HCT116 (cell line): Measurements from ENCODE around the gene ALK. TPM values are rescaled to one million over a fixed set of nuclear protein-coding genes. Genes with fewer than 3 reads are reported as not detected.

Source experiments
- ATAC-seq: fragments of 200-7000 bp; cut with Tn5 transposase; 2 replicates; pipeline ENCODE4 v1.9.1; 2020; ENCODE audit warnings: mild to moderate bottlenecking, moderate library complexity
- BruUV-seq: library from RNA; stranded (reverse); fragments of 400-500 nt; replicated peaks from 2 replicates; lab custom pipeline; 2021; lab: Mats Ljungman, UMichigan
- CTCF ChIA-PET: fragments of 300-600 bp; sonication (Branson Sonifier 250); formaldehyde crosslinking; loops from one replicate; lab custom pipeline; 2021; ENCODE audit warnings: antibody characterized with exemption; lab: Charles Lee
- POLR2A ChIA-PET: fragments of 300-600, 350-600 bp; sonication (Branson Sonifier 250); formaldehyde crosslinking; loops from one replicate; lab custom pipeline; 2021; ENCODE audit warnings: antibody characterized with exemption; lab: Charles Lee
- RAD21 ChIA-PET, 2 experiments: fragments of 300-600 bp; sonication (Branson Sonifier 250); formaldehyde crosslinking; loops; one replicate each; lab custom pipeline; 2023; ENCODE audit warnings: low total read pairs in 2 of 2; ENCODE audit not compliant: uncharacterized antibody in 2 of 2, unreplicated experiment in 2 of 2, low non-redundant PET in 1 of 2; lab: Charles Lee
- DNase-seq: peaks from one replicate; pipeline ENCODE4 v3.0.0-alpha.2; 2010; ENCODE audit warnings: low read depth, low spot score
- H2AFZ ChIP-seq: fragments of 200-600 bp; shearing (Covaris generic), sonication (generic); 2 replicates; pipeline ENCODE4 v1.6.1; 2017; ENCODE audit warnings: low read depth, mixed run types, mixed read lengths, antibody characterized with exemption, low read length; ENCODE audit not compliant: poor library complexity, severe bottlenecking
- H3K27ac ChIP-seq: 2 replicates; pipeline ENCODE4 v1.5.1; 2012; ENCODE audit warnings: low read depth, low read length
- H3K27me3 ChIP-seq: fragments of 200-600 bp; sonication (generic); 2 replicates; pipeline ENCODE4 v1.6.1; 2016; ENCODE audit warnings: mixed run types, low read length, mixed read lengths; ENCODE audit not compliant: insufficient read depth
- H3K36me3 ChIP-seq, 2 experiments: fragments of 200-500 bp in 1 of 2; fragments of 200-600 bp in 1 of 2; sonication (Bioruptor generic) in 1 of 2; sonication (generic) in 1 of 2; 2 replicates each; pipeline versions ENCODE4 v1.5.1 to v1.6.1; 2014 to 2016; ENCODE audit warnings: low read length in 2 of 2, inconsistent platforms in 1 of 2, mixed read lengths in 1 of 2, mixed run types in 1 of 2; ENCODE audit not compliant: insufficient read depth in 2 of 2, control insufficient read depth in 1 of 2
- H3K4me1 ChIP-seq, 2 experiments: fragments of 200-600 bp in 1 of 2; sonication (generic) in 1 of 2; 2 replicates each; pipeline versions ENCODE4 v1.5.1 to v1.6.1; 2012 to 2017; ENCODE audit warnings: low read length in 2 of 2, inconsistent platforms in 1 of 2, mild to moderate bottlenecking in 1 of 2, mixed read lengths in 1 of 2, mixed run types in 1 of 2, moderate library complexity in 1 of 2; ENCODE audit not compliant: insufficient read depth in 2 of 2, control insufficient read depth in 1 of 2
- H3K4me2 ChIP-seq: fragments of 200-600 bp; sonication (generic); 2 replicates; pipeline ENCODE4 v1.6.1; 2017; ENCODE audit warnings: mixed run types, low read length, mixed read lengths
- H3K4me3 ChIP-seq, 2 experiments: fragments of 200-600 bp in 1 of 2; sonication (generic) in 1 of 2; replicated peaks in 1 of 2; 2 replicates each; pipeline ENCODE4 v1.5.1; 2011 to 2016; ENCODE audit warnings: low read length in 2 of 2, control low read depth in 1 of 2, low read depth in 1 of 2, mild to moderate bottlenecking in 1 of 2, mixed read lengths in 1 of 2, mixed run types in 1 of 2
- H3K79me2 ChIP-seq: fragments of 200-600 bp; sonication (generic); 2 replicates; pipeline ENCODE4 v1.6.1; 2017; ENCODE audit warnings: mild to moderate bottlenecking, mixed run types, low read length, moderate library complexity, mixed read lengths; ENCODE audit not compliant: insufficient read depth
- H3K9ac ChIP-seq: fragments of 200-600 bp; sonication (generic); 2 replicates; pipeline ENCODE4 v1.6.1; 2016; ENCODE audit warnings: low read length, mixed read lengths
- H3K9me2 ChIP-seq: fragments of 200-600 bp; sonication (generic), shearing (Covaris generic); 2 replicates; pipeline ENCODE4 v1.6.1; 2017; ENCODE audit warnings: mixed run types, mild to moderate bottlenecking, moderate library complexity; ENCODE audit not compliant: insufficient read depth
- H3K9me3 ChIP-seq, 2 experiments: fragments of 200-500 bp in 1 of 2; fragments of 200-600 bp in 1 of 2; sonication (Bioruptor generic) in 1 of 2; sonication (generic) in 1 of 2; 2 replicates each; pipeline ENCODE4 v1.6.1; 2014 to 2017; ENCODE audit warnings: low read length in 2 of 2, mixed read lengths in 2 of 2, inconsistent platforms in 1 of 2, low read depth in 1 of 2, mild to moderate bottlenecking in 1 of 2, mixed run types in 1 of 2, moderate library complexity in 1 of 2; ENCODE audit not compliant: control insufficient read depth in 1 of 2, insufficient read depth in 1 of 2
- H4K20me1 ChIP-seq: fragments of 200-600 bp; sonication (generic), shearing (Covaris generic); 2 replicates; pipeline ENCODE4 v1.6.1; 2017; ENCODE audit warnings: mixed run types, mild to moderate bottlenecking, moderate library complexity; ENCODE audit not compliant: insufficient read depth
- CBX3 ChIP-seq: IDR thresholded peaks from 2 replicates; pipeline ENCODE4 v1.6.1; 2012; ENCODE audit warnings: low read depth
- CTCF ChIP-seq, 3 experiments: fragments of 200-600 bp in 1 of 3; sonication (generic) in 1 of 3; IDR thresholded peaks in 2 of 3; conservative IDR thresholded peaks in 1 of 3; 2 replicates each; pipeline ENCODE4 v1.5.1; 2012 to 2017; ENCODE audit warnings: low read depth in 2 of 3, low read length in 2 of 3, antibody characterized with exemption in 1 of 3, borderline replicate concordance in 1 of 3, control low read depth in 1 of 3, mild to moderate bottlenecking in 1 of 3, mixed read lengths in 1 of 3, mixed run types in 1 of 3, moderate library complexity in 1 of 3; ENCODE audit not compliant: insufficient read depth in 1 of 3
- EGR1 ChIP-seq: IDR thresholded peaks from 2 replicates; pipeline ENCODE4 v1.6.1; 2012; ENCODE audit warnings: low read depth
- ELF1 ChIP-seq: IDR thresholded peaks from 2 replicates; pipeline ENCODE4 v1.6.1; 2012; ENCODE audit warnings: low read depth, borderline replicate concordance
- EZH2phosphoT487 ChIP-seq: fragments of 200-600 bp; IDR thresholded peaks from 2 replicates; pipeline ENCODE4 v1.6.1; 2018; ENCODE audit warnings: antibody characterized with exemption, borderline replicate concordance
- JUND ChIP-seq: IDR thresholded peaks from 2 replicates; pipeline ENCODE4 v1.6.1; 2012
- POLR2A ChIP-seq: IDR thresholded peaks from 2 replicates; pipeline ENCODE4 v1.7.0; 2011; ENCODE audit warnings: borderline replicate concordance; ENCODE audit not compliant: insufficient read depth, insufficient read length; ENCODE audit errors: extremely low read depth
- RAD21 ChIP-seq: IDR thresholded peaks from 2 replicates; pipeline ENCODE4 v1.6.1; 2012; ENCODE audit warnings: low read depth, mild to moderate bottlenecking
- SIN3A ChIP-seq: IDR thresholded peaks from 2 replicates; pipeline ENCODE4 v1.6.1; 2012; ENCODE audit warnings: low read depth
- SP1 ChIP-seq: IDR thresholded peaks from 2 replicates; pipeline ENCODE4 v1.6.1; 2012; ENCODE audit warnings: low read depth
- SRF ChIP-seq: IDR thresholded peaks from 2 replicates; pipeline ENCODE4 v1.6.1; 2012; ENCODE audit warnings: low read depth
- YY1 ChIP-seq: IDR thresholded peaks from 2 replicates; pipeline ENCODE4 v1.6.1; 2011; ENCODE audit warnings: low read length, low read depth, moderate library complexity, mild to moderate bottlenecking; ENCODE audit not compliant: insufficient replicate concordance; ENCODE audit errors: extremely low read depth
- ZBTB33 ChIP-seq: IDR thresholded peaks from 2 replicates; pipeline ENCODE4 v1.6.1; 2011; ENCODE audit warnings: mild to moderate bottlenecking, low read length, moderate library complexity; ENCODE audit not compliant: insufficient replicate concordance; ENCODE audit errors: extremely low read depth
- ZNF274 ChIP-seq: fragments of 200-500 bp; sonication (Bioruptor generic); IDR thresholded peaks from 2 replicates; pipeline ENCODE4 v1.6.1; 2014; ENCODE audit warnings: mild to moderate bottlenecking, low read depth, low read length, inconsistent platforms
- intact Hi-C: fragments of 100-400 bp; cut with micrococcal nuclease; formaldehyde crosslinking; loops from 2 replicates; pipeline ENCODE4 v1.10.0; 2022
- total RNA-seq: library from RNA; stranded (reverse); gene quantifications from one replicate; pipeline ENCODE4 v1.2.1, GENCODE V29; 2021; ENCODE audit not compliant: unreplicated experiment
- TF ChIP-seq, protein P1 (sequence below): IDR thresholded peaks from 2 replicates; pipeline ENCODE4 v1.6.1; 2012
- TF ChIP-seq, protein P2 (sequence below): IDR thresholded peaks from 2 replicates; pipeline ENCODE4 v1.6.1; 2012

The ALK gene
- total RNA-seq, 1 experiment from 2014 or later: not detected

DNA sequence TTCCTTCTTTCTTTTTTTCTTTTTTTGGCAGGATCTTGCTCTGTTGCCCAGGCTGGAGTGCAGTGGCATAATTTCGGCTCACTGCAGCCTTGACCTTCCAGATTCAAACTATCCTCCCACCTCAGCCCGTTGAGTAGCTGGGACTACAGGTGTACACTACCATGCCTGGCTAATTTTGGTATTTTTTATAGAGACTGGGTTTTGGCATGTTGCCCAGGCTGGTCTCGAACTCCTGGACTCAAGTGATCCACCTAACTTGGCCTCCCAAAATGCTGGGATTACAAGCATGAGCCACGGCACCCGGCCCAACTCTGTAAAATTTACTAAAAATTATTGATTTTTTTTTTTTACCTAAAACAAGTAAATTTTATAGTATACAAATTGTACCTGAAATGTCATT, 360.8 kb downstream of the ALK start:
- CTCF ChIA-PET: no interaction called here
- Histone ChIP-seq H3K79me2 (no peaks in the 10 kb centered on the region), H4K20me1 (no peaks in the 10 kb centered on the region)
- RAD21 ChIA-PET: no interaction called here
- TF ChIP-seq, protein P1, sequence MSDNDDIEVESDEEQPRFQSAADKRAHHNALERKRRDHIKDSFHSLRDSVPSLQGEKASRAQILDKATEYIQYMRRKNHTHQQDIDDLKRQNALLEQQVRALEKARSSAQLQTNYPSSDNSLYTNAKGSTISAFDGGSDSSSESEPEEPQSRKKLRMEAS: no peak
- TF ChIP-seq ELF1 (no peak), POLR2A (no peak), CTCF (IDR thresholded peaks at IDR 0.05 in 2 of 3, conservative IDR thresholded peaks at IDR 0.05 in 1 of 3; ENCODE audit: borderline replicate concordance in 1 of 3, insufficient read depth in 1 of 3, low read depth in 2 of 3, low read length in 2 of 3) (no peak), RAD21 (no peak)
- TF ChIP-seq, protein P2, sequence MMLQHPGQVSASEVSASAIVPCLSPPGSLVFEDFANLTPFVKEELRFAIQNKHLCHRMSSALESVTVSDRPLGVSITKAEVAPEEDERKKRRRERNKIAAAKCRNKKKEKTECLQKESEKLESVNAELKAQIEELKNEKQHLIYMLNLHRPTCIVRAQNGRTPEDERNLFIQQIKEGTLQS: no peak
- TF ChIP-seq, all 23 proteins: peak for 0
- H2AFZ ChIP-seq: no peak overlapping the region
- peaks cover 30% of the 10 kb centered on the region for H3K27me3 ChIP-seq
- no peaks in the 10 kb centered on the region for H3K9me3 ChIP-seq
- no peak overlapping the region for H3K27ac ChIP-seq
- no peaks in the 10 kb centered on the region for H3K36me3 ChIP-seq
- ATAC-seq: no peak
- H3K4me1 ChIP-seq: no peaks in the 10 kb centered on the region
- POLR2A ChIA-PET: no interaction called here
- DNase-seq: no peak
- no peak overlapping the region for H3K4me3 ChIP-seq
- intact Hi-C loops: no loop called here
- H3K9me2 ChIP-seq: no peaks in the 10 kb centered on the region
- BruUV-seq: no TSS peak
- H3K4me2 ChIP-seq: no peak overlapping the region
- no peak overlapping the region for H3K9ac ChIP-seq

- BruUV-seq: no TSS peak
- TF ChIP-seq SIN3A (no peak), EZH2phosphoT487 (no peak), SRF (no peak), SP1 (no peak), ZBTB33 (no peak), EGR1 (no peak), YY1 (no peak), ZNF274 (no peak), JUND (no peak), CBX3 (no peak)
Measured at GRCh38 chr2:29560030-29560429, 361.4 kb downstream of the ALK start.

More at GRCh38 chr2:29560030-29560429, 361.4 kb downstream of the ALK start:
- CTCF ChIA-PET: no interaction called here
- Histone ChIP-seq H4K20me1 (no peaks in the 10 kb centered on the region), H3K9me3 (no peaks in the 10 kb centered on the region), H3K4me2 (no peak overlapping the region), H3K79me2 (no peaks in the 10 kb centered on the region), H3K9ac (no peak overlapping the region), H3K36me3 (no peaks in the 10 kb centered on the region), H3K27ac (no peak overlapping the region), H3K4me3 (no peak overlapping the region), H3K4me1 (no peaks in the 10 kb centered on the region), H3K9me2 (no peaks in the 10 kb centered on the region), H3K27me3 (peaks cover 25% of the 10 kb centered on the region), H2AFZ (no peak overlapping the region)
- DNase-seq (no peak), ATAC-seq (no peak)
- intact Hi-C loops: no loop called here
- RAD21 ChIA-PET: no interaction called here
- POLR2A ChIA-PET: no interaction called here
